Measurements from ENCODE around the gene PALLD.

Gene PALLD

GRCh38 chr4:168647646-168648375 lies 151.0 kb downstream of the PALLD start:
- H3F3A ChIP-seq (ENCODE audit: insufficient read depth, low read length) = no peaks in the 10 kb centered on the region
- no peaks in the 10 kb centered on the region for H3K79me2 ChIP-seq (ENCODE audit: low read length)
- H3K9me3 ChIP-seq (replicated peaks; ENCODE audit: insufficient read depth, low read length) = no peaks in the 10 kb centered on the region
- H4K20me1 ChIP-seq (ENCODE audit: insufficient read depth, low read length) = no peaks in the 10 kb centered on the region
- no peak overlapping the region for H2AFZ ChIP-seq (ENCODE audit: low read length)
- TF ChIP-seq EZH2 (optimal IDR thresholded peaks at IDR 0.05; ENCODE audit: low read depth, low read length) = no peak
- no peak for TF ChIP-seq CTCF (IDR thresholded peaks at IDR 0.05; ENCODE audit: low read length)
- TF ChIP-seq EZH2phosphoT487 (IDR thresholded peaks at IDR 0.05; ENCODE audit: low read length) = no peak
- no peaks in the 10 kb centered on the region for H3K27me3 ChIP-seq (replicated peaks; ENCODE audit: insufficient read depth, low read length)
- no peaks in the 10 kb centered on the region for H3K36me3 ChIP-seq (replicated peaks; ENCODE audit: insufficient read depth, low read length)
- H3K4me2 ChIP-seq (ENCODE audit: low read depth, low read length) = no peak overlapping the region
- H3K9me2 ChIP-seq (replicated peaks; ENCODE audit: insufficient read depth, low read length) = no peaks in the 10 kb centered on the region
- H3K27ac ChIP-seq (ENCODE audit: low read length) = no peak overlapping the region
- H3K4me3 ChIP-seq (ENCODE audit: low read length) = no peak overlapping the region
- H3K9ac ChIP-seq (ENCODE audit: low read length) = no peak overlapping the region
- H3K4me1 ChIP-seq (ENCODE audit: low read length) = no peaks in the 10 kb centered on the region
- no peak for DNase-seq

DNA sequence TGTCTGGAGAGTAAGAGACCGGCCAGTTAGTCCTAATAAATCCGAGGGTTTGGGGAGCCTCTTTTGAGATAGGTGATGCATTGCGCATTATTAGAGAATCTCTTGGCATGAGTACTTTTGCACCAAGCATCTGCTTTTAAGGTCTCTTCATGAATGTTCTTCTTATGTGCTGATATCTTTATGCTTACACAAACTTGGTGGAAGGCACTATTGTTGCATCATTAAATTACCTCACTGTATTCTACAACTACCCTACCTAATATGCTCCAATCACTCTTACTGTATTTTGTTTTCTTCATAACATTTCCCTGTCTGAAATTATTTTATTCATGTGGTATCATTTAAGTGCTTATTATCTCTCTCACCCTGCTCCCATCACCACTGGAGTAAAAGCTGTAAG lies 151.6 kb downstream of the PALLD start:
- H3K4me2 ChIP-seq (ENCODE audit: low read depth, low read length) = no peak overlapping the region
- H3K4me3 ChIP-seq (ENCODE audit: low read length) = no peak overlapping the region
- H3K79me2 ChIP-seq (ENCODE audit: low read length) = no peaks in the 10 kb centered on the region
- H3F3A ChIP-seq (ENCODE audit: insufficient read depth, low read length) = no peaks in the 10 kb centered on the region
- no peaks in the 10 kb centered on the region for H4K20me1 ChIP-seq (ENCODE audit: insufficient read depth, low read length)
- DNase-seq = no peak
- H3K27ac ChIP-seq (ENCODE audit: low read length) = no peak overlapping the region
- no peaks in the 10 kb centered on the region for H3K27me3 ChIP-seq (replicated peaks; ENCODE audit: insufficient read depth, low read length)
- H2AFZ ChIP-seq (ENCODE audit: low read length) = no peak overlapping the region
- no peaks in the 10 kb centered on the region for H3K9me2 ChIP-seq (replicated peaks; ENCODE audit: insufficient read depth, low read length)
- H3K9ac ChIP-seq (ENCODE audit: low read length) = no peak overlapping the region
- H3K4me1 ChIP-seq (ENCODE audit: low read length) = no peaks in the 10 kb centered on the region
- TF ChIP-seq EZH2phosphoT487 (IDR thresholded peaks at IDR 0.05; ENCODE audit: low read length) = no peak
- TF ChIP-seq EZH2 (optimal IDR thresholded peaks at IDR 0.05; ENCODE audit: low read depth, low read length) = no peak
- TF ChIP-seq CTCF (IDR thresholded peaks at IDR 0.05; ENCODE audit: low read length) = no peak
- H3K9me3 ChIP-seq (replicated peaks; ENCODE audit: insufficient read depth, low read length) = no peaks in the 10 kb centered on the region
- H3K36me3 ChIP-seq (replicated peaks; ENCODE audit: insufficient read depth, low read length) = no peaks in the 10 kb centered on the region

GRCh38 chr4:168648929-168649328 lies 152.1 kb downstream of the PALLD start:
- no peak overlapping the region for H3K4me2 ChIP-seq (ENCODE audit: low read depth, low read length)

More at GRCh38 chr4:168648929-168649328, 152.1 kb downstream of the PALLD start:
- no peak for TF ChIP-seq EZH2 (optimal IDR thresholded peaks at IDR 0.05; ENCODE audit: low read depth, low read length)
- no peak for TF ChIP-seq EZH2phosphoT487 (IDR thresholded peaks at IDR 0.05; ENCODE audit: low read length)
- TF ChIP-seq CTCF (IDR thresholded peaks at IDR 0.05; ENCODE audit: low read length) = no peak
- no peaks in the 10 kb centered on the region for H3K79me2 ChIP-seq (ENCODE audit: low read length)
- no peaks in the 10 kb centered on the region for H3F3A ChIP-seq (ENCODE audit: insufficient read depth, low read length)
- H3K36me3 ChIP-seq (replicated peaks; ENCODE audit: insufficient read depth, low read length) = no peaks in the 10 kb centered on the region
- H4K20me1 ChIP-seq (ENCODE audit: insufficient read depth, low read length) = no peaks in the 10 kb centered on the region
- H3K9ac ChIP-seq (ENCODE audit: low read length) = no peak overlapping the region
- DNase-seq = no peak
- H3K4me1 ChIP-seq (ENCODE audit: low read length) = no peaks in the 10 kb centered on the region
- H3K4me3 ChIP-seq (ENCODE audit: low read length) = no peak overlapping the region
- no peaks in the 10 kb centered on the region for H3K27me3 ChIP-seq (replicated peaks; ENCODE audit: insufficient read depth, low read length)
- no peaks in the 10 kb centered on the region for H3K9me3 ChIP-seq (replicated peaks; ENCODE audit: insufficient read depth, low read length)
- H2AFZ ChIP-seq (ENCODE audit: low read length) = no peak overlapping the region
- H3K27ac ChIP-seq (ENCODE audit: low read length) = no peak overlapping the region
- no peaks in the 10 kb centered on the region for H3K9me2 ChIP-seq (replicated peaks; ENCODE audit: insufficient read depth, low read length)
